ENCODE data around the gene ADD2. TPM values are rescaled to one million over a fixed set of nuclear protein-coding genes. Genes with fewer than 3 reads are reported as not detected.

ADD2 gene
- total RNA-seq, 1 donor from 2014 or later, result 2.0 TPM

DNA sequence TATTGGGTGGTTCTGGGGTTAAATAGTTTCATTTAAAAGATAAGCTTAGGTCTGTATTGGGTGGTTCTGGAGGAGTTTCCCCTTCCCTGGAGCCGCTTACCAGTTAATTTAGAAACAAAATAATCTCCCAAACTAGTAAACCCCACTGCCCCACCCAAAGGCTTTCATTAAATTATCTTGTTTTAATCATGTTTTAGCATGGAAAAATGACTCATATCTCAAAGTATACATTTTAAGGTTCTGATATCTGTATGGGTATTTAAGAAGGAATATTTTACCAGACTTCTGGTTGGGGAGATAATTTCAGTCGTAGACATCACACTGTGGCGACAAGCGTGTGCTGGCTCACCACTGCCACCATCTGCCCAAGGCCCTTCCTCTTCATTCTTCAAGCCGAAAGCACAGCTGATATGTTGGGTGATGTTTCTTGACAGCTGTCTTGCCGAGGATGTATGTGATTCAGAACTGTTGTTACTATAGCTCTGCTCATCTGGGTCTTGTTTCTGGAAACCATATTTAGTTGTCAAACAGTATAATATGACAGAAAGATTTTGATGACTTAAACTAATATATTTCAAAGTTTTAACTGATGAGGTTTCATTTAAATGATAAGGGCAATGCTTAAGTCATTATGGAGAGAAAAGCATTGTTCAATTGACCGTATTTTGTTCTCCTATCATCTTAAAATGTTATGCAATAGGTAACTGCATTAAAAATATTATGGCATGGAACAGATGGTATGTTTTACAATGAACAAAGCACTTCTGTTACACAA, 17.3 kb upstream of the ADD2 start:
- DNase-seq (ENCODE audit: low read depth in 2 of 2), result peak; percentile 55 to 74

DNA sequence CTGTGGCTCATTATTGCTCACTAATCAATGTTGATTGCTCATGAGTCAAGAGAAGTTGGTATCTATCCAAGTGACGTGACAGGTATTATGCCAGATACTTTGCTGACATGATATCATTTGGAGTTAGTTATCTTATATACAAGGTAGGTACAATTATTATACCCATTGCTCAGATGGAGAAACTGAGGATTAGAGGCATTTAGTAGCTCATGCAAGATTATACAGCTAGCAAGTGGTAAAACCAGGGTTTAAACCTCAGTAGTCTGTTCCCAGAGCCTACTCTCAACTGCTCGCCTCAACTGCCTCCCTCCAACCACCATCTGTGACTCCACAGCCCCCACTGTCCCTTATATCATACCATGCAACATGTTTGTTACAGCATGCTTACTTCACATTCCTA, 16.3 kb upstream of the ADD2 start:
- DNase-seq (ENCODE audit: low read depth in 2 of 2), result no peak

DNA sequence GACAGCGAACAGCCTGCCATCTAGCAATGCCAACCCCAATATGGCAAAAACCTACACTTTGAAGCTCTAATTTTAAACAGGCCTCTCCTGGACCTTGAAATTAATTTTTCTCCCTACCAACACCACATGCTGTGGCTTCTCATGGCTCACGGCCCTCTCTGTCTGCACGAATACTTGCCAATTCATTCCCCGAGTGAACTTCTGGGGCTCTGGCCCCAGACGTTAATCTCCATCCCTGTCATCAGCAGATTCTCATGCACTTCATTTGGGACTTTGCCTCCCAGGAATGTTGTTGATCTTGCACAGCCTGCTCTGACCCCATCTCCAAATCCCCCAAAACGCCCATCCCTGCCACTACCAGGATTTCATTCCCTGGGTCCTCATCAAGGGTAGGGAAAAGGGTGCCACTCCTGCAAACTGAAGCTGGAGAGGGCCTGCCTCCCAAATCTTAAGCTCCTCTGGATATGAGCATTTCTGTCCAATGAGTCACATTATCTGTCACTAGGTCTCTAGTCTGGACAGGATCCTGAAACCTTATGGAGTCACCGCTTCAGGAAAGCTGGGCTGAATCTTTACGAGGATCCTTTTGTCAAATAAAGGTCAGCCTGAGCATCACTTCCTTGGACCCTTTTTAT, 12.0 kb upstream of the ADD2 start:
- no peak for DNase-seq (ENCODE audit: low read depth in 2 of 2)

DNA sequence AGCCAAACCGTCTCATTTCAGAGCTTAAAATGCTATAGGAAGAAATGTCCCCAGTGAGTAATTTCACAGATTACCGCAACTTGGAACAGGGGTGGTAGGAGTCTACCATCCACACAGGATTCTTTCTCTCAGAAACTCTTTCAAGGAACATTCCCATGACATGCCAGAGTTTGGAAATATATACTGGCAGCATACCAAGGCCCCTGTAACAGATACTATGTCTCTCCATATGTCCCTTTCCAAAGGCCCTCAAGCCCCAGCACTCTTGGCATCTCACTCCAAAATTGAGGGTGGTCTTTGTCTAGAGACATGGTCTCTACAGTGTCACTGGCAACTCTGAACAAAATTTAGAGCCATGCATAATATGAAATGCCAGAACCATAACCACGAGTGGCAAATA, 11.5 kb upstream of the ADD2 start:
- no peak for DNase-seq (ENCODE audit: low read depth in 2 of 2)

DNA sequence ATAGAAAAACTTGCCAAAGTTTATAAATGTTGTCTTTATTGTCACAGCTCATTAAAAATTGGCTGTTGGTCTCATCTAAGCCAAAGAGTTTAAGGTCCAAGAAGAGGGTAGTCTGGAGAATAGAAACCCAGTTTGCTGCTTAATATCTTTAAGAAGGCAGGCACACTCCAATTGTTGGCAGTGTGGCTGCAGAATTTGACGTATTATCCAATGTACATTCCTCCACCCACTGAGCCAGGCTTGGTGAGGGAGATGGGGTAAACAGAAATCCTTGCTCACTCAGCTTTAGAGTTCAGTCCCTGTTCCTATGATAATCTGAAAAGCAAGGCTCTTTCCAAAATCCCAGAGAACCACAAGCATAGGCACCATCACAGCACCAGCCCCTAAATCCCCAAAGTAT, 10.7 kb upstream of the ADD2 start:
- no peak for DNase-seq (ENCODE audit: low read depth in 2 of 2)

DNA sequence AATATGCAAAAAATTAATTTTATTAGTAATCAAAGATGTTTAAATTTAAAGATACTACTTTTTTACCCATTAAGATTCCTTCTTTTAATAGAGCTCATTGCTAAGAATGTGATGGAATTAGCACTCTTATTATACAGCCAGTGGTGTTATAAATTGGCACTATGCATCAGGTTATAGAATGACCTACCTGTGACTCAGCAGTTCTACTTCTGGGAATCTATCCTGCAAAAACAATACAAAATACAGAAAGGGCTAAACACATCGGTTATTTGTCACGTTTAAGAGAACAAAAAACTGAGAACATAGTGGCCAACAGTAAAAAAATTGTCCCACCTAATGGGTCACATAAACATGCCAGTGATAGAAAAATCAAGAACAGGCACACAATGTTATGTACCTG, 9.4 kb upstream of the ADD2 start:
- DNase-seq (ENCODE audit: low read depth in 2 of 2), result peak in 1 of 2 donors; percentile 72

DNA sequence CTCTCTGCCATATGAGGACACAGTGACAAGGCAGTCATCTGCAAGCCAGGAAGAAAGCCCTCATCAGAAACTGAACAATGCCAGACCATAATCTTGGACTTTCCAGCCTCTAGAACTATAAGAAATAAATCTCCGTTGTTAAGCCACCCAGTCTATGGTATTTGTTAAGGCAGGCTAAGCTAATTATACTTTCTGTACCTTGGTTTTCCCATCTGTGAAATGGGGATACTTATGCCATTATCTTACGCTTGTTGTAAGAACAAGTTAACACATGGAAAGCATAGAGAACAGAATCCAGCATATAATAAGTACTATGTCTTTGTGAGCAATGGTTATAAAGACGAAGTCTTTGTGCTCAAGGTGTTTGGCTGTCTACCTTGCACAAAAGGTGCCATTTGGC, 8.3 kb upstream of the ADD2 start:
- DNase-seq (ENCODE audit: low read depth in 2 of 2), result no peak

DNA sequence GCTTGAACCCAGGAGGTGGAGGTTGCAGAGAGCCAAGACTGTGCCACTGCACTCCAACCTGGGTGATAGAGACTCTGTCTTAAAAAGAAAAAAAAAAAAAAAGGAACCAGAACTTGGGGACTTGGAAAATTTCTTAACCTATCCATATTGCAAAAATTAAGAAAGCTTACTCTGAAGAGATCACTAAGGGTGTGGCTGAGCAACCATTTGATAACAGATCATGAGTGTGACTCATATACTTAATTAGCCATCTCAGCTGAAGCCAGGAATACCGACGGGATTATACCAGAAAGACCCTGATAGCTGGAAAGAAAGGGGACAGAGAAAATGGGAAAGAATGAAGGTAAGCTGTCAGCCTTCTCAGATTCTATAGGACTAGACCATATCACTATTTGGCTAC, 7.1 kb upstream of the ADD2 start:
- no peak for DNase-seq (ENCODE audit: low read depth in 2 of 2)

DNA sequence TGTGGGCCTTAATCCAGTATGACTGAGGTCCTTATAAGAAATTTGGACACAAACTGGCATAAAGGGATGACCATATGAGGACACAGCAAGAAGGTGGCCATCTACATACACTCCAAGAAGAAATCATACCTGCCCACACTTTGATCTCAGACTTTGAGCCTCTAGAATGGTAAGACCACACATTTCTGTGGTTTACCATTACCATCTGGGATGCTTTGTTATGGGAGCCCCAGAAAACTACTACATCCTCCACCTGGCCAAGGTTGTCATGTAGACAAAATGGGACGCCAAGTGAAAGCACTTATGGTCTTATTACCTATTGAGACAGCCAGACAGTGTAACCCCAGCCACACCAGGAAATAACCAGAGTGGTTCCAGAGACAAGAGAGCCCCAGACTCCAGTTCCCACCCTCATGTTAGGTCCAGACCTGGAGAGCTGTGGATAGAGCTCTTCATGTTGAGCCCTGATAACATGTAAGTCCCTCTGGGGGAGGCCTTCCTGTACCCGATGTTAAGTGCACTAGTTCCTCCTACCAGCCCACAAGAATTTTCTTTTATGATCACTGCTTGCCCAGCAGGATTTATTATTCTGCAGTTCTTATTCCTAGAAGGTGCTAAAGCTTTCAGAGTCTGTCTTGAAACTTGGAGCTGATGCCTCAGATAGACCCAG, 4.6 kb upstream of the ADD2 start:
- no peak for DNase-seq (ENCODE audit: low read depth in 2 of 2)

DNA sequence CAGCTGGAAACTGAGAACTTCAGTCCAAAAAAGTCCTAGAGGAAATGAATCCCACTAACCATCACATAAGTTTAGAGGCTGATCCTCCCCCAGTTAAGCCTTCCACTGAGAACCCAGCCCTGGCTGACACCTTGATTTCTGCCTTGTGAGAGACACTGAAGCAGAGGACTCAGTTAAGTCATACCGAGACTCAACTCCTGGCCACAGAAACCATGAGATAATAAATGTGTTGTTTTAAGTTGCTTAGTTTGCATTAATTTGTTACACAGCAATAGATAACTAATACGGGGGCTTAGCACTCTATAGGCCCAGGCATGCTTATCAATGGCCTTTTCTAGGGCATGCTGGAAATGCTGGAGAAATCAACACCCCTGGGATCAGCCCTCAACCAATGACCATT, 3.4 kb upstream of the ADD2 start:
- no peak for DNase-seq (ENCODE audit: low read depth in 2 of 2)

DNA sequence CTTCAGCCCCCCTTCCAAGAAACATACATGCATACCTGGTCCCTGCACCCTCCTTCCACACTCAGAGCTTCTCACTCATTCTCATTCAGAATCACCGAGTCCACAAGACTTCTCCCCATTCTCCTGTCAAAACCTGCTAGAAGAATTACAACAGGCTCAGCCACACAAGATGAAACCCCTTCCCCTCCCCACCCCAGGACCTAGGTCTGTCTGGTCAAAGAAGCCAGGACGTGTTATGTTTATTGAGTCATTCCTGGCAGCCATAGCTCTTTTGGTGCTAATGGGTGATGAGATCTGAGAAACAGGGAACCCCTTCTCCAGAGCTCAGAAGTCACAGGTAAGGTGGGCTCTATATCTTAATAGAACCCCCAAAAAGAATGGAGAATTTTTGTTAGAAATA, 1.4 kb upstream of the ADD2 start:
- no peak for DNase-seq (ENCODE audit: low read depth in 2 of 2)

DNA sequence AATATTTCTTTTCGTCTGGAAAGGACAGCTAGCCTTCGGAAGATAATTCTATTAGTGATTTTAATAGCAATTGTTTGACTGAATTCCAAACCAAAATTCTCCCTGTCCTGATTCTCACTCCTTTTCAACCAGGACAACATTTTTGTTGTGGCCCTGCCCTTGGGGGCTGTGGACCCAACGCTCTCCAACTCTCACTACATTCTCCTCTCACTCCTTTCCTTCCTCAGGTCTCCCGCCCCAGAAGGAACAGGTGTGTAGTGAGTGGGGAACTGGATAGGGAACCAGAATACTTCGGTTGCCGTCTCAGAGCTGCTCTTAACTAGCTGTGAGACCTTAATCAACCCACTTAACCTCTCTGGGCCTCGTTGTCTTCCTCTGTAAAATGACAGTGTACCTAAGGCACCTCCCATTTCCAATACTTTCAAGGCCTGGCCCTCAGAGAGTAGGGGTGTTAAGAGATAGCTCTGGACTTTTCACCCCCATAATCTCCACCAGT, 638 bp upstream of the ADD2 start:
- no peak for DNase-seq (ENCODE audit: low read depth in 2 of 2)

DNA sequence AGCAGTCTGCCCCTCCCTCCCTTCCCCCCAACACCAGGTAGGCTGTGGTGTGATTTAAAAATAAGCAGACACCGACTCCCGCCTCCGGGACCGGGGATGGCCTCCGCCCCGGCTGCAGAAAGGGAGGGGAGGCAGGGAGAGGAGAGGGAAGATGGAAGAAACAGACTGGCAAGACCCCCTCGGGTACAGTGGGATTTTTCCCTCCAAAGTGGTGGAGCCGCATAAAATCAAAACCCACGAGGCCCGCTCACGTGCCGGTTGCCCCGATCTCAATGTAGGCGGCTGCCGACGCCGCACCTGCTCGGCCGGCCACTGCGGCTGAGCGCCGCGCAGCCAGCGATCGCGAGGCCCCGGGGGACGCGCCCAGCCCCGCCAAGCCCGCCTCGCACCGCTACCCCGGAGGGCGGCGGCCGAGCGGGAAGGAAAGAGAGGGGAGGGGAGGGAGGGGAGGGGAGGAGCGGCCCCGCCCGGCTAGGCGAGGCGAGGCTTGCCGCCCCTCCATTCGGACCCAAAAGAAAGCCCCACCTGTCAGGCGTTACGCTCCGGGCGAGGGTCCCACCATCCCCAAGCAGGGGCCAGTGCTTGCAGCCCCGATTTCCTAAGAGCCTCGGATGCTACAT, 811 bp downstream of the ADD2 start:
- no peak for DNase-seq (ENCODE audit: low read depth in 2 of 2)

DNA sequence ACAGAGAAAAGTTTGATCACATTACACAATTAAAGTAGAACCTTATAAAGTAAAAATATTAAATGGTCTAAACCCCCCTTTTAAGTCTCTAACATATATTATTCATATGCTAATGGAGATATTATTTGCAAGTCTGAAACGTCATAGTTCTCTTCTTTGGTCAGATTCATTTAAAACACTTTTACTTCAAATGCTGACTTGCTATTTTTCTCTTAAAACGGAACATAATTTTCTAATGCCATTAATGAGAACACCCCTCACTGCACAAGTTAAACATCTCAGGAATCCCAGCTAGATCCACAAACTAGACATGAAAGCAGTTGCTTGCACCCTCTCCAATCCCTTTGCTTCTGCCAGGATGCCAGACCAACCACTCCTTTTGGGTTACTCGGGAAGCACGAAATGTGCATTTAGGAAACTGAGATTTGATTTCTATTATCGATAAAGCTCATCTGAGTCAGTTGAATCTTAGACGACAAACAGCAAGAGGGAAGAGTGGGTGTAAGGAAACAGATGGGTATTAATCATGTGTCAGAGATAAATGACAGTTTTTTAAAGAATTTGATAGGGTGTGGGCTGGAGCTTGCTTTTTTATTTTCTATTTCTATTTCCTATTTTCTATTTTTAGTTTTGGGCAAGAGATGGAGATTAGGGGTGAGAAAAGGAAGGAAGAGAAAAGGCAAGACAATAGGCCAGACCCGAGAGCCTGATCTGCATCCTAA, 1.5 kb downstream of the ADD2 start:
- no peak for DNase-seq (ENCODE audit: low read depth in 2 of 2)

DNA sequence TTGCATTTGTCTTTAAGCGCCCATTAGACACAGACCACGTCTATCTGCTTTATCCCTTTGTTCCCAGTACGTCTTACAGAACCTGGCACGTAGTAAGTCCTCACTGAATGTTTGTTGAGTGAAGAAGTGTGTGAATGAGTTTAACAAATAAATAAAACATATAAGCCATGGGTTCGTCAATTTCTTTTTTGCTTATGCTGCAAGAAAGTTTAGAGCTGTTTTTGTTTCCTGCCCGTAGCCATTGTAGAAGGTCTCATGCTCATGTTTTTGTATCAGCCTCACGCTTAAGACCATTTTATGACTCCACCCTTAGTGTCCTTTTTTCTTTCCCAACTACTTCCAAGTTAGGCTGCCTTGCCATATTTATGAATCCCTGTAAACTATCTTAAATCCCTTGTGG, 2.5 kb downstream of the ADD2 start:
- no peak for DNase-seq (ENCODE audit: low read depth in 2 of 2)

DNA sequence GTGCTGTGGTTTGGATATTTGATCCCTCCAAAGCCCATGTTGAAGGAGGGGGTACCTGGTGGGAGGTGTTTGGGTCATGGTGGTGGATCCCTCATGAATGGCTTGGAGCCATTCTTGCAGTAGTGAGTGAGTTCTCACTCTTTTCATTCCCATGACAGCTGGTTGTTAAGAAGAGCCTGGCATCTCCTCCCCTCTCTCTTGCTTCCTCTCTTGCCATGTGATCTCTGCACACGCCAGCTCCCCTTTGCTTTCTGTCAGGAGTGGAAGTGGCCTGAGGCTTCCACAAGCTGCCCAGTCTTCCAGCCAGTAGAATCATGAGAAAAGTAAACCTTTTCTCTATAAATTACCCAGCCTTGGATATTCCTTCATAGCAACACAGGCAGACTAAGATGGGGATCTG, 8.6 kb downstream of the ADD2 start:
- DNase-seq (ENCODE audit: low read depth in 2 of 2), result no peak

DNA sequence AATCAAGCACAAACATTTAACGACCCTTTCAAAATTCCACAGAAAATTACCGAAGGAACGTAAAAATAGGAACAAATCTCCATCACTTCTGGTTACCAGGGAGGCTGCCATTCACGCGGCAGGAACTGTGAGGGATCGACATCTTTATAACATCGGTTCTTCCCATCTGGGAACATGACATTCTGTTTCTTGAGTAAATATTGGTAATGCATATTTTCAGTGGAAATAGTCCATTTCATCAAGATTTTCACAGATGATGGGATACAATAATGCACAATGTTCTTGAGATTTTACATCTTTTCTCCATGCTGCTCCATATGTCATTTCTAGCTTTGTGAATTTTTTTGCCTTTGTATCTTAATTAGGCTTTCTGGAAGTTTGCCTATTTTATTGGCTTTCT, 10.0 kb downstream of the ADD2 start:
- no peak for DNase-seq (ENCODE audit: low read depth in 2 of 2)

DNA sequence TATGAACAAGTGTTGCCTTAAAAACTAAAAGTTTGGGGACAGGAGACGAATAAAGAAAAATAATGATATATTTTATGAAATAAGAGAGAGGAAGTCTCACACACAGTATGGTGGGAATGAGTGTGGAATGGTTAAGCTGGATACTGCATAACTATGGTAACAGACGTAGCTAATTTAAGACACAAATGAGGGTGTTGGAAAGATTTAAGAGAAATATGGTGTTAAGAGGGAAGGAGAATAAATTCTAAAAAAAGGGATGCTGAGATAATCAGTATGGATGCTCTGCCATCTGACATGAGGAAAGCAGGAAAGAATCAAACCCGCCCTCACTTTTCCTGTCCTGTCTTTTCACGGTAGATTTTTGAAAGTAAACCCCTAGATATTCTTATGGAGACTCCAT, 10.6 kb downstream of the ADD2 start:
- DNase-seq (ENCODE audit: low read depth in 2 of 2), result no peak

DNA sequence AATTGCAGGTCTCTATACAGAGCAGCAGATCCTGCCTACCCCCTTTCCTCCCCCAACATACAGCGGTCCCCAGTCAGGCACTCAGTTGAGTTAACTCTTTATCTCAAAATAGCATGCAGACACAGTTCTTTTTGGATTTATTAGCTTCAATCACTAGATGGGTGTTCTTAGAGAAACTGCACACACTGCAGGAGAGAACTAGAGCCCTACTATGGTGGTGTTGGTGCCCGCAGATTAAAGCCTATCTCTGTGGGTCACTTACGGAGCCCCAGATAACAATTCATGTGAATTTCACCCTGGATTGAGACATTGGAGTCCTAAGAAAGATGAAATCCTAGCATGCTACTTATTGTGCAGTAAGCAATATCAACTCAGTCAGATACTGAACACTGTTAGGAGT, 11.9 kb downstream of the ADD2 start:
- no peak for DNase-seq (ENCODE audit: low read depth in 2 of 2)

DNA sequence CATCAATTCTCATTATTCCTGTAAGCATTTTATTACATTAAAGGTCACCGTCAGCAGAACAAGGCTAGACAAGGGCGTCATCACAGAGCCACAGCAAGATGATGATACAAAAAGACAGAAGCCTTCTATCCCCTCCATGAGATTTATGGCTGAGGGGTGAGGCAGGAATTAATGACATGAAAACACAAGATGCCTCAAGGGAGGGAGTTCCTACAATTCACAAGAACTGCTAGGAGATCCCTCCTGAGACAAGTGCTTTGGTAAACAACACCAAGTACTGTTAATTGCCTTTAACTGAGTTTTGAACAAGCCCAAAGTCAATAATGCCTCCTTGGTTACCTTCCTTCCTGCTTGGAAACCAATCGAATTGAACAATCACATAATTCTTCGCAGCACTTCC, 14.1 kb downstream of the ADD2 start:
- DNase-seq (ENCODE audit: low read depth in 2 of 2), result no peak

DNA sequence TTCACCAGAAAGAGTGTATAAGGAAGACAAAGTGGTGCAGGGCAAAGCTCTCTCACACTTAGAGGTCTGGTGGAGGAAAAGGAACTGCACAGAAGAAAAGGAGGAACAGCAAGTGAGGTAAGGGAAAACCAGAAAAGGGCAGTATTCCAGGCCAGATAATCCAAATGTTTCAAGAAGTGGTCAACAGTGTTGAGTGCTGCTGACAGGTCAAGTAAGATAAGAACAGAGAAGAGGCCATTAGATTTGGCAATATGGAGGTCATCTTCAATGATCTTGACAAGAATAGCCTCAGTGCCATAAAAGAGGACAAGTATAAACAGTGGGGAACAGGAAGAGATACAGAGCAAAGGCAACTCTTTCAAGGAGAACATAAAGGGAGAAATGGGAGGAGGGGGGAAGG, 15.0 kb downstream of the ADD2 start:
- no peak for DNase-seq (ENCODE audit: low read depth in 2 of 2)

DNA sequence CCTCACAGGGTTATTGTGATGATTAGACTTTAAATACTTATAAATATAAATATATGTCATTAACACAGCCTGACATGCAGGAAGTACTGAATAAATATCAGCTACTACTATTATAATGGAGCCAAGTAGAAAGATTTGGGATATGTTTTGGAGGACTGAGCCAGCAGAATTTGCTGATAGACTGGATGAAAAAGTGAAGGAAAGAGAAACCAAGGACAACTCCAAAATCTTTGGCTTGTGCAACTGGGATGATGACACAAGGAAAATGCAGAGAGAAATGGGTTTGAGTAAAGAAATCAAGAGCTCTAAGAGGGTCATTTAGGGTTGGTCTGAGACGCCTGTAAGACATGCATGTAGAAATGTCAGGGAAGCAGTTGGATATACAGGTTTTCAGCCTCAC, 15.6 kb downstream of the ADD2 start:
- no peak for DNase-seq (ENCODE audit: low read depth in 2 of 2)

Measured in lung microvascular endothelial cell (primary cell).